ENCODE data around the gene TSPAN7.

DNA sequence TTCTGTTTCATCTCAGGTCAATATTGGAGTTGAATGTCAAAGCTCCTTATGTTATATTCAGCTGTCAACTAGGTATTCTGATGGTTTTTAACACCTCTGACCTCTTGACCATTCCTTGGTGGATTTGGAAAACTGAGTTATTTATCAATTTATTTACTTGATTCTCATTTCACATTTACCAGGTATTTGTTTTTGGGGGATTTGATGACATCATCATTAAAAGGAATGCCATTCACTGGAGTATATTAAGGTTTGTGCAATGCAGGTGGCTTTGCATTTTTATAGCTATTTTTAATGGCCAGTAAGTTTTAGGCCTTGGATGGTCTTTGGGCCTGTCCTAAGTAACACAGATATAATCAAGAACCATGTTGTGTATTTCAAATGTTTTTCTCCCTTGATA is 67.2 kb downstream of the TSPAN7 start:
- TF ChIP-seq, protein P1, sequence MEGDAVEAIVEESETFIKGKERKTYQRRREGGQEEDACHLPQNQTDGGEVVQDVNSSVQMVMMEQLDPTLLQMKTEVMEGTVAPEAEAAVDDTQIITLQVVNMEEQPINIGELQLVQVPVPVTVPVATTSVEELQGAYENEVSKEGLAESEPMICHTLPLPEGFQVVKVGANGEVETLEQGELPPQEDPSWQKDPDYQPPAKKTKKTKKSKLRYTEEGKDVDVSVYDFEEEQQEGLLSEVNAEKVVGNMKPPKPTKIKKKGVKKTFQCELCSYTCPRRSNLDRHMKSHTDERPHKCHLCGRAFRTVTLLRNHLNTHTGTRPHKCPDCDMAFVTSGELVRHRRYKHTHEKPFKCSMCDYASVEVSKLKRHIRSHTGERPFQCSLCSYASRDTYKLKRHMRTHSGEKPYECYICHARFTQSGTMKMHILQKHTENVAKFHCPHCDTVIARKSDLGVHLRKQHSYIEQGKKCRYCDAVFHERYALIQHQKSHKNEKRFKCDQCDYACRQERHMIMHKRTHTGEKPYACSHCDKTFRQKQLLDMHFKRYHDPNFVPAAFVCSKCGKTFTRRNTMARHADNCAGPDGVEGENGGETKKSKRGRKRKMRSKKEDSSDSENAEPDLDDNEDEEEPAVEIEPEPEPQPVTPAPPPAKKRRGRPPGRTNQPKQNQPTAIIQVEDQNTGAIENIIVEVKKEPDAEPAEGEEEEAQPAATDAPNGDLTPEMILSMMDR (IDR thresholded peaks at IDR 0.05; ENCODE audit: insufficient read depth, low read length, poor library complexity, severe bottlenecking): no peak
- no peak for TF ChIP-seq EZH2phosphoT487 (conservative IDR thresholded peaks at IDR 0.05; ENCODE audit: low read length)
